GM12878 (cell line): ENCODE results near the gene TAGLN3. TPM values are rescaled to one million over a fixed set of nuclear protein-coding genes. Genes with fewer than 3 reads are reported as not detected.

Source experiments
- ATAC-seq: fragments of 200-7000 bp; cut with Tn5 transposase; 3 replicates; pipeline ENCODE4 v1.9.1; 2020; ENCODE audit warnings: mild to moderate bottlenecking, moderate library complexity
- BruUV-seq: library from RNA; stranded (reverse); fragments of 400-500 nt; replicated peaks from 2 replicates; lab custom pipeline; 2021; lab: Mats Ljungman, UMichigan
- CTCF ChIA-PET: fragments of 300-600 bp; sonication (Branson Sonifier 250); formaldehyde crosslinking; extraction: SDS; loops from one replicate; lab custom pipeline; 2021; ENCODE audit warnings: inconsistent platforms; lab: Yijun Ruan, JAX
- POLR2A ChIA-PET: fragments of 350-600 bp; formaldehyde crosslinking; extraction: SDS; loops from one replicate; lab custom pipeline; 2021; ENCODE audit warnings: inconsistent platforms; lab: Charles Lee
- RAD21 ChIA-PET: fragments of 300-600 bp; sonication (Branson Sonifier 250); formaldehyde crosslinking; loops from one replicate; lab custom pipeline; 2023; ENCODE audit warnings: antibody characterized with exemption; ENCODE audit not compliant: unreplicated experiment; lab: Charles Lee
- SMC1A ChIA-PET: fragments of 300-600 bp; sonication (Branson Sonifier 250); formaldehyde crosslinking; loops from one replicate; lab custom pipeline; 2023; ENCODE audit not compliant: unreplicated experiment, uncharacterized antibody; lab: Charles Lee
- DNase-seq: peaks from one replicate; pipeline ENCODE4 v3.0.0-alpha.2; 2011; ENCODE audit warnings: low read depth, low spot score
- FAIRE-seq: peaks from 3 replicates; lab custom pipeline; 2011; peaks lifted over from hg19 to GRCh38; lab: Jason Lieb, UNC
- H2AFZ ChIP-seq: 2 replicates; pipeline ENCODE4 v1.6.0; 2011; ENCODE audit warnings: low read depth, low read length, control low read depth; ENCODE audit not compliant: control insufficient read depth
- H3K27ac ChIP-seq: 2 replicates; pipeline ENCODE4 v1.5.1; 2011; ENCODE audit warnings: control low read depth; ENCODE audit not compliant: control insufficient read depth, insufficient read depth
- H3K27me3 ChIP-seq, 2 experiments: replicated peaks in 1 of 2; 2 replicates each; pipeline versions ENCODE4 v1.6.0 to v1.6.1; 2011; ENCODE audit warnings: low read length in 1 of 2; ENCODE audit not compliant: control insufficient read depth in 2 of 2, insufficient read depth in 2 of 2
- H3K36me3 ChIP-seq, 2 experiments: 2 replicates each; pipeline ENCODE4 v1.5.1; 2011; ENCODE audit warnings: low read length in 1 of 2; ENCODE audit not compliant: control insufficient read depth in 2 of 2, insufficient read depth in 2 of 2
- H3K4me1 ChIP-seq: 2 replicates; pipeline ENCODE4 v1.6.1; 2011; ENCODE audit warnings: mild to moderate bottlenecking, low read length, moderate library complexity, mixed read lengths; ENCODE audit not compliant: control insufficient read depth, insufficient read depth
- H3K4me2 ChIP-seq: 2 replicates; pipeline ENCODE4 v1.6.0; 2011; ENCODE audit warnings: control low read depth; ENCODE audit not compliant: control insufficient read depth, insufficient read depth
- H3K4me3 ChIP-seq: fragments of 200-600 bp; sonication (generic); 2 replicates; pipeline ENCODE4 v1.5.1; 2016
- H3K79me2 ChIP-seq: 2 replicates; pipeline ENCODE4 v1.6.0; 2011; ENCODE audit warnings: low read length; ENCODE audit not compliant: control insufficient read depth, insufficient read depth
- H3K9ac ChIP-seq: 2 replicates; pipeline ENCODE4 v1.8.0; 2011; ENCODE audit warnings: low read length, control low read depth, mixed read lengths; ENCODE audit not compliant: control insufficient read depth, insufficient read depth
- H3K9me3 ChIP-seq: replicated peaks from 3 replicates; pipeline ENCODE4 v1.5.1; 2011; ENCODE audit warnings: mild to moderate bottlenecking, low read length; ENCODE audit not compliant: control insufficient read depth, insufficient read depth
- H4K20me1 ChIP-seq: 2 replicates; pipeline ENCODE4 v1.6.0; 2011; ENCODE audit not compliant: control insufficient read depth, insufficient read depth
- CEBPB ChIP-seq, 2 experiments: fragments of 150-350 bp in 1 of 2; IDR thresholded peaks; 2 replicates each; pipeline ENCODE4 v1.6.1; 2012 to 2014; ENCODE audit warnings: low read depth in 2 of 2, low read length in 2 of 2, borderline replicate concordance in 1 of 2, inconsistent platforms in 1 of 2
- ESRRA ChIP-seq: IDR thresholded peaks from 2 replicates; pipeline ENCODE4 v1.6.1; 2012; ENCODE audit warnings: mild to moderate bottlenecking, low read length, improper control_type of control experiment
- LARP7 ChIP-seq: fragments of 450-650 bp; IDR thresholded peaks from 2 replicates; pipeline ENCODE4 v1.6.1; 2017; ENCODE audit warnings: mild to moderate bottlenecking
- NFXL1 ChIP-seq: fragments of 450-650 bp; IDR thresholded peaks from 2 replicates; pipeline ENCODE4 v1.6.1; 2017; ENCODE audit warnings: antibody characterized with exemption, mild to moderate bottlenecking, borderline replicate concordance
- PML ChIP-seq: IDR thresholded peaks from 2 replicates; pipeline ENCODE4 v1.6.1; 2012; ENCODE audit warnings: low read length, inconsistent platforms
- PRDM15 ChIP-seq: fragments of 450-650 bp; formaldehyde crosslinking; IDR thresholded peaks from 2 replicates; pipeline ENCODE4 v1.4.0; 2020; ENCODE audit warnings: mild to moderate bottlenecking, moderate library complexity
- SIN3A ChIP-seq: IDR thresholded peaks from 2 replicates; pipeline ENCODE4 v1.6.1; 2012; ENCODE audit warnings: low read depth, low read length, improper control_type of control experiment
- SMC3 ChIP-seq: IDR thresholded peaks from 2 replicates; pipeline ENCODE4 v1.6.1; 2011; ENCODE audit warnings: low read length, improper control_type of control experiment, borderline replicate concordance
- TCF12 ChIP-seq: IDR thresholded peaks from 2 replicates; pipeline ENCODE4 v1.6.1; 2011; ENCODE audit warnings: low read depth, mild to moderate bottlenecking, low read length
- ZNF274 ChIP-seq: IDR thresholded peaks from one replicate; pipeline ENCODE4 v1.8.0; 2011; ENCODE audit not compliant: insufficient read length, insufficient read depth
- ZZZ3 ChIP-seq: IDR thresholded peaks from 2 replicates; pipeline ENCODE4 v1.6.1; 2011; ENCODE audit warnings: low read depth; ENCODE audit not compliant: control insufficient read depth, insufficient read length
- WGBS: methylation state at CpG from one replicate; pipeline ENCODE4 v1.1.6; 2016; ENCODE audit warnings: low lambda C conversion rate; ENCODE audit not compliant: insufficient replicate concordance, insufficient coverage; ENCODE audit errors: missing lambda C conversion rate; 5-methylcytosine and 5-hydroxymethylcytosine counted together
- in situ Hi-C: fragments of 300-500 bp; cut with MboI; formaldehyde crosslinking; loops from 9 replicates; pipeline ENCODE4 v1.14.3; 2018; ENCODE audit warnings: mixed read lengths
- intact Hi-C: fragments of 100-400 bp; cut with micrococcal nuclease; formaldehyde crosslinking; loops from one replicate; pipeline ENCODE4 v1.14.2; 2022; ENCODE audit not compliant: unreplicated experiment
- polyA plus RNA-seq, 11 experiments: library from polyadenylated mRNA; depleted of rRNA in 4 of 11; unstranded in 6 of 11; stranded (reverse) in 5 of 11; fragments of >200 nt; fragmentation: Nextera tagmentation in 4 of 11; fragmentation: Illumina TruSeq in 1 of 11; extraction: Ambion mirVana in 4 of 11; extraction: Trizol in 1 of 11; gene quantifications; 1 replicate in 1 of 11; 2 replicates in 10 of 11; pipeline versions ENCODE4 v1.2.1 to v1.2.3, GENCODE V29; 2011 to 2016; ENCODE audit warnings: inconsistent platforms in 2 of 11, missing spikeins in 2 of 11, low read depth in 1 of 11
- total RNA-seq, 4 experiments: library from RNA; depleted of rRNA in 3 of 4; stranded (reverse); fragments of >200 nt in 3 of 4; fragmentation: Illumina TruSeq in 1 of 4; extraction: Trizol in 1 of 4; gene quantifications; 2 replicates each; pipeline versions ENCODE4 v1.2.1 to v1.2.3, GENCODE V29; 2013 to 2021

Gene TAGLN3
- total and polyA plus RNA-seq, 10 of the 15 experiments (the other 5 are each of a cell fraction or from before 2014, with no cell fraction given) = 0.06 to 0.53 (median 0.12) TPM; not detected in 3

GRCh38 chr3:112030901-112031300, 32.2 kb downstream of the TAGLN3 start:
- in situ Hi-C loops (no loop called here), intact Hi-C loops (no loop called here)
- FAIRE-seq = no peak
- no peak for TF ChIP-seq TCF12
- no peak for TF ChIP-seq ZZZ3
- TF ChIP-seq SMC3 = no peak
- TF ChIP-seq LARP7 = no peak
- TF ChIP-seq SIN3A = no peak
- TF ChIP-seq ESRRA = no peak
- no peak for TF ChIP-seq ZNF274
- no peak for TF ChIP-seq CEBPB (IDR thresholded peaks at IDR 0.05; ENCODE audit: borderline replicate concordance in 1 of 2, low read depth in 2 of 2, low read length in 2 of 2)
- no peak for TF ChIP-seq PML
- no peak for TF ChIP-seq PRDM15 (CRISPR knock-in tag)
- TF ChIP-seq NFXL1 = no peak
- H3K4me1 ChIP-seq = no peaks in the 10 kb centered on the region
- H3K27me3 ChIP-seq = 0 out of 4 replicates have a peak, but pooled peaks cover 0 to 2% of the 10 kb centered on the region in 2 experiments
- H3K36me3 ChIP-seq = no peaks in the 10 kb centered on the region
- SMC1A ChIA-PET = no interaction called here
- 68% methylated on average over 5 of the region's 5 CpGs for WGBS
- no peak overlapping the region for H3K27ac ChIP-seq
- H3K9ac ChIP-seq = no peak overlapping the region
- no peaks in the 10 kb centered on the region for H4K20me1 ChIP-seq
- no peaks in the 10 kb centered on the region for H3K79me2 ChIP-seq
- H3K9me3 ChIP-seq = no peaks in the 10 kb centered on the region
- no peak for DNase-seq
- no peak overlapping the region for H2AFZ ChIP-seq
- ATAC-seq = no peak
- CTCF ChIA-PET = interaction anchor here (0.8 to 3.0 kb wide), 3 partner anchors 13 to 314 kb away, joined by 3 to 21 read pairs (median 3); no protein-coding TSS in a partner anchor
- POLR2A ChIA-PET = no interaction called here
- H3K4me2 ChIP-seq = no peak overlapping the region
- H3K4me3 ChIP-seq = no peak overlapping the region
- RAD21 ChIA-PET = no interaction called here
- BruUV-seq = no TSS peak
